Gastrocnemius medialis (tissue), 4 donors: ENCODE data around the gene HEATR5B.

Experiments used
- CTCF ChIP-seq, 5 experiments: fragments of 450-650 bp in 3 of 5; fragments of 200-600 bp in 2 of 5; sonication (generic) in 2 of 5; IDR thresholded peaks in 4 of 5; conservative IDR thresholded peaks in 1 of 5; 1 replicate in 4 of 5; 2 replicates in 1 of 5; pipeline ENCODE4 v1.5.1; 2016 to 2019; ENCODE audit warnings: antibody characterized with exemption in 5 of 5, mild to moderate bottlenecking in 3 of 5, moderate library complexity in 3 of 5
- POLR2A ChIP-seq, 2 donors: fragments of 450-650 bp; IDR thresholded peaks; one replicate each; pipeline ENCODE4 v1.6.1; 2017; ENCODE audit warnings: antibody characterized with exemption in 2 of 2, mild to moderate bottlenecking in 2 of 2, moderate library complexity in 2 of 2

- TF ChIP-seq POLR2A (IDR thresholded peaks at IDR 0.05): no peak
- no peak for TF ChIP-seq CTCF (IDR thresholded peaks at IDR 0.05 in 4 of 5, conservative IDR thresholded peaks at IDR 0.05 in 1 of 5)
These were observed 63.0 kb downstream of the HEATR5B start for GRCh38 chr2:37020887-37021796.
